GM19467 (cell line): ENCODE results near the gene LAMC2.

Experiments
- ATAC-seq: cut with Tn5 transposase; IDR thresholded peaks from one replicate; pipeline ENCODE4 v1.9.1; 2021; ENCODE audit warnings: mild to moderate bottlenecking, moderate library complexity; ENCODE audit not compliant: unreplicated experiment

Gene LAMC2

GRCh38 chr1:183167676-183168075 is 18.4 kb upstream of the LAMC2 start:
- no peak for ATAC-seq

- no peak for ATAC-seq
Observed at GRCh38 chr1:183168308-183168707, 17.8 kb upstream of the LAMC2 start.

GRCh38 chr1:183173828-183174227 is 12.2 kb upstream of the LAMC2 start:
- no peak for ATAC-seq

- ATAC-seq, result no peak
Observed at GRCh38 chr1:183175631-183176030, 10.4 kb upstream of the LAMC2 start.

- ATAC-seq, result no peak
Observed at GRCh38 chr1:183178545-183178944, 7.5 kb upstream of the LAMC2 start.

DNA sequence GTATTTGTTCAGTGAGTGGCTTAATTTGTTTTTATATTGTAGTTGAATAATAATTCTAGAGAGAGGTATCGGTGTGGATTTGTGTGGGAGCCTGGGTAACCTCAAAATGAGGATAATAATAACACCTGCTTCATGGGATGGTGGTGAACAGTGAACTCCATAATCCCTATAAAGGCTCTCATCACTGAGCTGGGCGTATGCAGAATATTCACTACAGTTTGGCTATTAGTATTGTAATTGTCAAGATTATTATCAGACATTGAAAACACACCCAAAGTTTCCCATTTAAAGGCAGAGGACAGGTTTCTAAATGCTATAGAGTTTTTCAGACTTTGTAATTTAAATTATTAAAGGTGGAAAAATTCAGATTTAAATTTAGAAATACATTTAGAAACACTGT is 7.0 kb upstream of the LAMC2 start:
- no peak for ATAC-seq

- ATAC-seq, result no peak
Observed at GRCh38 chr1:183180218-183180617, 5.8 kb upstream of the LAMC2 start.

DNA sequence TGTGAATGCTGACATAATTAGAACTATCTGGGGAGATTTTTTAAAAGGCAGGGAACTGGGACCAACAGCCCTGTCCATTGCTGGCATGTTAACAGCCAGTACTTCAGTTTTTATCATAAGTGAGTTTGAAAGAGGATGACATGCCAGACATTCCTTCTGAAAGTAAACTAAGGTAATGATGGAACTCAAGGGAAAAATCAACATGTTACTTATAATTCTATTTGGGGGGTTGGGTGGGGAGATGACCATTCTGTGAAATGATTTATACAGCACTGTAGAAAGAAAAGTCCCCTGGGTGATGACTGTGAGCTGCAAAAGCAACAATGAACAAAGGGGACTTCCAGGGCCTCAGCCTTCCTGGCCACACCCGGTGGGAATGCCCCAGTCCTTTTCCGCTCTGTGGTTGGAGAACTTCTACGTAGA is 5.4 kb upstream of the LAMC2 start:
- no peak for ATAC-seq

- no peak for ATAC-seq
Observed at GRCh38 chr1:183186841-183187240, 777 bp downstream of the LAMC2 start.

DNA sequence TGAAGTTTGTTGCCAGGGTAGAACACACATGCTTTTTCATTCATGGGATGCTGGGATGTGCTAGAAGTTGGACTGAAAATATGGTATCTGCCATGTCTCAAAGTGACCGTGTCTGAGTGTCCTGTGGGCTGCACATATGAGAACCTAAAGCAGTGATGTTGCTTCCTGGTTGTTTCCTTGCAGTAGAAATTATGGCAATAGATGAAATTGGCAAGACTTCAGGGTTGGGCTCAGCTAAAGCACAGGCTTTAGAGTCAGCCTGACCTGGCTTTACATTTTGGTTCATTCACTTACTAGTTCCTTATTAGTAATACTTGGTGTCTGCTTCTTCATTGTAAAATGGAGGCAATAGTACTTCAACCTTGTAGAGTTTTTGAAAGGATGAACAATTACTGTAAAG is 2.2 kb downstream of the LAMC2 start:
- ATAC-seq, result no peak

DNA sequence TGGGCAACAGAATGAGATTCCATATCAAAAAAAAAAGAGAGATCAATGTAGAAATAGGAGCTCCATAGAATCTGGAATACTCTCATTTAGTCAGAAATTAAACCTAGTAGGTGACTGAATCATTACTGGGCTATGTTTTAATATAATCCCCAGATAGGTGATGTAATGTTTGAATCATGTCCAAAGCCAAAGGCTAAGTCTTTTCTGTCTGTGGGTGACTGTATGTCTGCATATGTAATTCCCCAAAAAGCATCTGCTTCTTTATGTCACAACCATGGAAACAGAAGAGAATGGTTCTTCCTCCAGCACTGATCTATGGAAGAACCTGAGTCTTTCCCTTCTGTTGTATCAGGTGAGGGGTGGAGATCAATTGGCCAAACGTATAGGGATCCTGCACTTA is 5.8 kb downstream of the LAMC2 start:
- ATAC-seq, result no peak

DNA sequence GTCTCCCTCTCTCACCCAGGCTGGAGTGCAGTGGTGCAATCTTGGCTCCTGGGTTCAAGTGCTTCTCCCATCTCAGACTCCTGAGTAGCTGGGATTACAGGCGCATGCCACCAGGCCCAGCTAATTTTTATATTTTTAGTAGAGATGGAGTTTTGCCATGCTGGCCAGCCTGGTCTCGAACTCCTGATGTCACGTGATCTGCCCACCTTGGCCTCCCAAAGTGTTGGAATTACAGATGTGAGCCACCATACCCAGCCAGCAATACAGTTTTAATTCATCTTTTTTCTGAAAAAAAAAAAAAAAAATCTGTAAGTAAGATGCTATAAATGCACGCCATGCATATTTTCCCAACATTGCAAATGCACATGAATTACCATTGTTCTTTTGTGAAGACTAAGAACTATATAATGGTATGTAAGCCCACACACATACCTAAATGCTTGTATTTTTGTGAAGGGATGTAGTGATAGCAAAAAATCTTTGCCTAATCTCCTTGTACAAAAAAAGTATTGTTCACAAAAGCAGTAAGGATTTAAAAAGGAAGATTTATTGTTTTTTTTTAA is 8.0 kb downstream of the LAMC2 start:
- no peak for ATAC-seq

- peak; percentile 93 for ATAC-seq
Observed at GRCh38 chr1:183194527-183195141, 8.6 kb downstream of the LAMC2 start.

GRCh38 chr1:183195142-183195574 is 9.1 kb downstream of the LAMC2 start:
- peak; percentile 47 for ATAC-seq

DNA sequence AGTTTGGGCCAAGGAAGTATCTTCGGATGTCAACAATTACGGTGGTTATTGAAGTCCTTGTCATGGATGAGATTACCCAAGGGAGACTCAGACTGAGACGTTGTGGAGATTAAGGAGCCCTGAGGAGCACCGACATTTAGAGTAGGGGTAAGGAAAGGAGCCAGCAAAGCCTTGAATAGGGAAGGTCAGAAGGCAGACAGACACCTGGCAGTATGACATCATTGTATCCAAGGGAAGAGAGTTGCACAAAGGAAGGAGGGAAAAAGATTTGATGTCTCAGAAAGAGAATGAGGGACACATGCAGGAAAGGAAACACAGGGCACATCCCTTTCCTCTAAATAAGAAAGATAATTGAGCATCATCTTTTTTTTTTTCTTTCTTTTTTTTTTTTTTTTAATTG is 11.7 kb downstream of the LAMC2 start:
- ATAC-seq, result no peak

GRCh38 chr1:183198463-183198862 is 12.4 kb downstream of the LAMC2 start:
- no peak for ATAC-seq

DNA sequence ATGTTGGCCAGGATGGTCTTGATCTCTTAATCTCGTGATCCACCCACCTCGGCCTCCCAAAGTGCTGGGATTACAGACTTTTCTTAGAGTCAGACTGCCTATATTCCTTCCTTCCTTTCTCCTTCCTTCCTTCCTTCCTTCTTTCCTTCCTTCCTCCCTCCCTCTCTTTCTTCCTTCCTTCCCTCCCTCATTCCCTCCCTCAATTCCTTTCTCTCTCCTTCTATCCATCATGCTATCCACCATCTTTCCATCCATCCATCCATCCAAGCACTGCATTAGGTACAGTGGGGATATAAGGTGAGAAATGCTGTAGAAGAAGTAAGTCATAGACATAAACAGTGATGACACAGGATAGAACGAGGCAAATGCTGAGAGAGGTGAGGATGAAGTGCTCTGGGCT is 13.2 kb downstream of the LAMC2 start:
- ATAC-seq, result no peak

- ATAC-seq, result no peak
Observed at GRCh38 chr1:183200451-183200850, 14.4 kb downstream of the LAMC2 start.

DNA sequence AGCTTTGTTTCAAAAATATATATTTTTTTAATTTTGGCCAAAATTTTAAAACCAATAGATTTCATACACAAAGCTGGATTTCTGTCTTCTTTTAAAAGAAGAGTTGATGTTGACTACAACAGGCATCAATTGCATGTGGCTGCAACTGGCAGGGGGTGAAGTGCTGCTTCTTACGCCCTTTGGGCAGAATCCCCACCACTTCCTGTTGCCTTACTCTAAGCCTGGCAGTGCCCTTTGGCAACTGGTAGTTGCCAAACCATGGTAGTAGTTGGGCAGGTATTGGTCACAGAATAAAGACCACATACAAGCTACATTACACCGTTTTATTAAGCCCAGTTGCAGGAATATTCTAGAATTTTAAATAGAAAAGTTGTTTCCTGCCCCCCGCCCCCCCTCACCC is 17.0 kb downstream of the LAMC2 start:
- no peak for ATAC-seq

DNA sequence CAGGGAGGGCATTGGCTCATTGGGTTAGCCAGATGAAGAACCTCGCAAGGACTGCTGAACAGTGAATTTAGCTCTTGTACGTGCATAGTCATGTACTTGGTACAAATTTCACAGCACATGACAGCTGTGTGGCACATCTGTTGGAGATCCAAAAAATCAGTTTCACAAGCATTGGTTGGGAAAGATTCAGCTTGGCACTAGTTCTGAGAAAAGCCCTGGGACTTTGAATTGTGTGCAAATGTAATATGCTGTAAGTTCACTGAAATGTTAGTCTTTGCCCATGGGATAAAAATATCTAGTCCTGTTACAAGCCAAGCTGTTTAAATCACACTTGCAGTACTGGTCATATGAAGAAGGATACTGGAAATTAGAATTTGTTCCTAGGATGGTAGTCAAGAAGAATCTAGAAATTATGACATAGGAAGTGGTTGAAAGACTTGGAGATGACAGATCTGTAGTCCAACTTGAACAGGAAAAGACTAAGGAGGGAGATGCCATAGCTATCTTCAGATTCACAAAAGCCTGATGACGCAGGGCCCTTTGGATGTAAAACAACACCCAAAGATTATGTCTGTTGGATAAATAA is 19.2 kb downstream of the LAMC2 start:
- ATAC-seq, result no peak

GRCh38 chr1:183206538-183207122 is 20.6 kb downstream of the LAMC2 start:
- ATAC-seq, result no peak

DNA sequence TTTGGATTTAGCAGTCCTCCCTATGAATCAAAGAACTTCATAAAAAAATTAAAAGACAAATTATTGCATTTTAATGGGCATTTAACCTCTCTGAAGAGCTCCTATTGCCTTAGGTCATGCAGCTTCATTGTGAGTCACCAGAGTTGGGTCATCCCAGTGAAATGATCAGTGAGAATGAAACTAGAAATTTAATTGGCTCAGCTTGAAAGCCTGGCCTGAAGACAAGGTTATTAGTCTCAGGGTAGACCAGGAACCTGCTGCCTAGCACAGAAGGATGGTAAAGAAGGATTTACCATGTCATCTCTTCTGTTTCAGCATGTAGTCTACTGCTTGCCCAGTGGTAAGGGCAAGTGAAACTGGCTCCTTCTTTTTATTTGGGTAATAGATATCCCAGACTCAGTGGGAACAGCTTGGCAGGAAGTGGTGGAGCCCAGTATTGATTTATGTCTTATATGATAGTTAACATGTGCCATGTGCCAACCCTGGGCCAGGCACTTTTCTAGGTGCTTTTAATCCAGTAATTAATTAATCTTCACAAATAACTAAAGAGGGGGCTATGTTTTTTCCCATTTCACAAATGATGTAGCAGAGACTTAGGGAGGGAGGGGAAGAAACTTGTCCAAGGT is 23.6 kb downstream of the LAMC2 start:
- ATAC-seq, result no peak
